GM03348 (cell line): ENCODE measurements around the gene DBP.
"Not testable (repeated sequence)": the region's sequence is repeated elsewhere in the genome, so short reads cannot be mapped to it uniquely, and the experiment has no call there.

Experiments used
- DNase-seq: peaks from one replicate; pipeline ENCODE4 v3.0.0; 2012; ENCODE audit warnings: low spot score

The DBP gene

DNA sequence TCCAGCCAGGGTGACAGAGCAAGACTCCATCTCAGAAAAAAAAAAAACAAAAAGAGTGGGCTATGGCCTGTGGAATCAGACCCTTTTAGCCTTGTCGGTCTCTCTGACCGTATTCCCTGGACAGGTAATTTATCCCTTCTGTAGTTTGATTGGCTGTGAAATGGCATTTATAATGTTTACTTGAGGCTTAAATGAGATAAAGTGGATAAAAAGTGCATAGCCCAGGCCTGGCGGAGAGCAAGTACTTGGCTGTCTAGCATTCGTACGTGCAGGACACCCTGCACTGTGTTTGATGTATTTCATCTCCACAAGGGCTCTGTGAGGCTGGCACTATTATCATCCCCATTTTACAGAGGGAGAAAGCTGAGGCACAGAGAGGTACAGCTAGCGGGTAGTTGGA lies 28.6 kb upstream of the DBP start:
- DNase-seq: no peak

DNA sequence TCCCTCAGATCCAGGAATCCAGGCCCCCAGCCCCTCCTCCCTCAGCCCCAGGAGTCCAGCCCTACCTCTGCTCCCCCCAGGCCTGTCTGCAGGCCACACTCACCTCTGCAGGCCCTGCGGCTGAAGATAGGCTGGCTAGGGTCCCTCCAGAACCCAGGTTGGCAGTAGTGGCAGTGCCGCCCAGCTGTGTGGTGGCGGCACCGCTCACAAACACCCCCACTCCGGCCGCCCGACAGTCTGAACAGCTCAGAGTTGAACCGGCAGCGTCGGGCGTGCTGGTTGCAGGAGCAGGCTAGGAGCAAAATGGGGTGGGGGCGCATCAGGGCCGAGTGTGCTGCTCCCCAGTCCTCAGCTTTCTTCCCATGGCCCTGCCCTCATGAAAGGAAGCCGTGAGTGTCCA lies 27.3 kb upstream of the DBP start:
- no peak for DNase-seq

DNA sequence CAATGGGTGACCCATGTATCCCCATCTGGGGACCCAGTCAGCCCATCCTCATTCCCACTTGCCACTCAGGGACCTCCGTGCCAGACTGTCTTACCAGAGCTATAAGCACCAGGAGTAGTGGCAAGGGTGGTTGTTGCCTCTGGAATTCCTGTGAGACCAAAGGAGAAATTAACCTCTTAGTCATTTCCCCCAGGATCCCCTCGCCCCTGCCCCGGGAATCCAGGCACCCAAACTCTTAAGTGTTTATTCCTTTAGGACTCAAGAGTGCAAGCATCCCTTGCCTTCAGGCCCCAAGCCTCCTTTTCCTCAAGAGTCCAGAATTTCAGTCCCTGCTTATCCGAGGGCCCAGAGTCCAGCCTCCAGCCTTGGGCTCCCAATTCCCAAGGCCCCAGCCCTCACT lies 26.5 kb upstream of the DBP start:
- no peak for DNase-seq

DNA sequence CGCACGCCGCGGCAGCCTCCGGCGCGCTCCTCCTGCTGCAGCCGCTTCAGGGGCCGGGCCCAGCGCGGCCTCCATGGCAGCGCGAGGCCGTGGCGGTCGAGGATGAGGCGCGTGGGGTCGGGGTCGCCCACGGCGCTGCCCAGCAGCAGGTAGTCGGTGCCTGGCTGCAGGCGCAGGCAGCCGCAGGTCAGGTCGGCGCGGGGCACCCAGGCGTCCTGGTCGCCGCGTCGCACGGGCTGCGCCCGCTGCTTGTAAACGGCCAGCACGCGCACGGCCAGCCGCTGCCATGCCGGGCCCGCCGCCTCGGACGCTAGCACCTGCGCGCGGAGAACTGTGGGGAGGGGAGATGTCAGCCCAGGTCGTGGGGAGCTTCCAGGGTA lies 24.5 kb upstream of the DBP start:
- no peak for DNase-seq

DNA sequence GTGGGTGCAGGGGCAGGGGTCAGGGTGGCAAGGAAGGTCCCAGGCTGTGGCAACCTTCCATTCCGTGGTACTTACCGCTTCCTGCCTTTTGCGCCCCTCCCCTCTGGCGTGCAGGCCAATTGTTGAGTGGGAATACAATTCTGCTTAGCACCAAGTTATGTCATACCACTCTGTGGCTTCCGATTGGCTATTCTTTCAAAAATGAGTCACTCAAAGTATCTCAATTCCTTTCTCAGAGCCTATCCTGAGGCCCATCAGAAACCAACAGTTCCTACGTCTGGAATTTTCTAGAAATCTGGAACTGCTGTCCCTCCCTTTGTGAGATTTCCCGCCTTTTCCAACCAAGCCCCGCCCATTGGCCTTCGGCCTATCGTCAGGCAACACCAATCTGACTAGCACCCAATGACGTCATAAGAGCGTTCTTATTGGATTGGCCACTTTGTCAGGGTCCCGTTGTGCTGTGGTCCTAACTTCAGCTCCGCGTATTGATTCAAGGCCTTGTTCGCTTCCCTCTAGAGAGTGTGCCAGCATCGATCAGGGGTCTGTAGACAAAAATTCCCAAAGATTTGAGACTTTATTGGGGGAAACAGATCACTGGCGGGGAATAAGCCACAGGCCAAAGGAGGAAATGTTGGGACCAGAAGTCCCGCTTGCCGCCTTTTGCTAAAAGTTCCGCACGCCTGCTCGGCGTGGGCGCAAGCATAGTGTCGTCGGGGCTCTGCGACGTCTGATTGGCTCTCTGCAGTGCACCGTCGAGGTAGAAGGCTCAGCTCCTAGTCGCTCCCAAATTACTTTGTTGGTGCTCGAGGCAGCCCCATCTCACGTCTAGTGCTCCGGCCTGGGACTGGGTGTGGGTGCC lies 23.9 kb upstream of the DBP start:
- DNase-seq: peak; percentile 92

DNA sequence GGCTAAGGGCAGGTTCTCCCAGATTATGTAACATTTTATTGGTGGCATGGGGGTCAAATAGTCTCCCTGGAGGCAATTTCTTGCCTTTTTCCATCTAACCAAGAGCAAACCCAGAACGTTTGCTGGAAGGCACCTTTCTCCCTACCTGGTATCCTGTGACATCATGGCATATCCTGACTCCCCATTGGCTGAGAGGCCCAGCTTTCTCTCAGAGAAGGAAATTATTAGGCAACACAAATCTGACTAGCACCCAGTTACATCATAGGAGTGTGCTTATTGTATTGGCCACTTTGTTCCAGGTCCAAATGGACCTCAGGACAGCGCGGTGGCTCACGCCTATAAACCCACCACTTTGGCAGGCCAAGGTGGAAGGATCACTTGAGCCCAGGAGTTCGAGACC lies 22.6 kb upstream of the DBP start:
- no peak for DNase-seq

DNA sequence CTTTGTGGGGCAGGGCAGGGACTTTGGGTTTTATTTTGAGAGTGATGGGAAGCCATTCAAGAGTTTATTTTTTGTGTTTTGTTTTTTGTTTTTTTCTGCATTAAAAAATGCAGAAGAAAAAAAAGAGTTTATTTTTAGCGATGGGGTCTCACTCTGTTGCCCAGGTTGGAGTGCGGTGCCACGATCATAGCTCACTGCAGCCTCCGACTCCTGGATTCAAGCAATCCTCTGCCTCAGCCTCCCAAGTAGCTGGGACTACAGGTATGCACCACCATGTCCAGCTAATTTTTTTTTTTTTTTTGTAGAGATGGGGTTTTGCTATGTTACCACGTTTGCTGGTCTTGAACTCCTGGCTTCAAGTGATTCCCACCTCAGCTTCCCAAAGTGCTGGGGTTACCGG lies 21.3 kb upstream of the DBP start:
- no peak for DNase-seq

DNA sequence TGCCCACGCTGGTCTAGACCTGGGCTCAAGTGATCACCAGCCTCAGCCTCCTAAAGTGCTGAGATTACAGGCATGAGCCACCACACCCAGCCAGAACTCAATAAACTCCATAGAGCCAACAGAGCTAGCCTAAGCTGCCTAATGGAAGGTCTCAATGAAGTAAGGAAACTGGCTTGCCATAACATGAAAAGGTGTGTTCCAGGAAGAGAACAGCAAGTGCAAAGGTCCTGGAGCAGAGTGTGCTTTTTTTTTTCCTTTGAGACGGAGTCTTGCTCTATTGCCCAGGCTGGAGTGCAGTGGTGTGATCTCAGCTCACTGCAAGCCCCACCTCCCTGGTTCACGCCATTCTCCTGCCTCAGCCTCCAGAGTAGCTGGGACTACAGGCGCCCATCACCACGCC lies 20.6 kb upstream of the DBP start:
- DNase-seq: not testable (repeated sequence)

DNA sequence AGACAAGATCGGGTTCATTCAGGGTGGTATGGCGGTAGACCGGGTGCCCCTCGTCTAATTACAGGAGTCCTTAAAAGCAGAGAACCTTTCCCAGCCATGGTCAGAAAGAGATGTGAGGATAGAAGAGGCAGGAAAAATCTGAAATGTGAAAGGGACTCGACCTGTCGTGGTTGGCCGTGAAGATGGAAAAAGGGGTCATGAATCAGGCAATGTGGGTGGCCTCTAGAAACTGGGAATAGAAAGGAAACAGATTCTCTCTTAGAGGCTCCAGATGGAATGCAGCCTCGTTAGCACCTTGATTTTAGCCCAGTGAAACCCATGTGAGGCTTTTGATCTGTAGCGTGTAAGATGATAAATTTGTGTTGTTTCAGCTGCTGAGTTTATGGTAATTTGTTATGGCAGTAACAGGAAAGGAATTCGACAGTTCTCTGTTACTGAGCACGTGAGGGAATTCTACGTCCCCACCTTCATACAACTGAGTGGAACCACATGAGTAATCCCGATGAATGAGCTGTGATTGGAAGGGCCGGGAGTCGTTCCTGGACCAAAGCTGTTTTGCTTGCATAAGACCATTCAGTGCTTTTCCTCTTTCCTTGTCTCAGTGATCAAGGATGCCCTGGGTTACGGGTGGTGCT lies 19.8 kb upstream of the DBP start:
- peak; percentile 79 for DNase-seq

DNA sequence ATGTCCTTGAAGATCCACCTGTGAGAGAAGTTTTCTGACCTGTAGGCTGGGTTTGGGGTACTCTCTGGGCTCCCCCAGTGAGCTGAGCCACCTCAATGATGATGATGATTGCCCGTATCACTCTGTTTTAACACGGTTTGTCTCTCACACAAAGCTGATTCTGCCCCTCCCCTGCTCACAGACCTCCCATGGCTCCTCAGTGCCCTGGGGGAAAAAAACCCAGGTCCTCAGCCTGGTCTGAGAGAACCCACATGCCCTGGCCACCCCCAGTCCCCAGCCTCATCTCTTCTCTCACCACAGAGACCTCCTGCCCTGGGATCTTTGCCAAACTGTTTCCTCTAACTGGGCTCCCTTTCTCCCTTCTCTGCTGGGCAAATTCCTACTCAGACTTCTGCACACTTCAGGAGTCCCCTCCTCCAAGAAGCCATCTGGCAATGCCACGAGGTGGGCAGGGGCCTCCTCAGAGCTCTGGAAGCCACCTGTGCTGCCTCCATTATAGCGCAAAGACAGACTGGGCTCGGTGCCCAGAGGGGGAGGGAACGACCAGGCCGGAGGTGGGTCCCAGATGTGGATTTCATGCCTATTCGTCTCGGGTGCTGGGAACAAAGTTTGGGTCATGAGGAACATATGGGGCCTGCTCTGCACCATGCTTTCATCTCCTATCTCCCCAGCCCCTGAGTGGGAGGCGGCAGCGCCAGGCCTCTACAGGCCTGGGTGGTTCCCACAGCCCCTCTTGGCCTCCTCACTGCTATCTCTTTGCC lies 17.3 kb upstream of the DBP start:
- no peak for DNase-seq

DNA sequence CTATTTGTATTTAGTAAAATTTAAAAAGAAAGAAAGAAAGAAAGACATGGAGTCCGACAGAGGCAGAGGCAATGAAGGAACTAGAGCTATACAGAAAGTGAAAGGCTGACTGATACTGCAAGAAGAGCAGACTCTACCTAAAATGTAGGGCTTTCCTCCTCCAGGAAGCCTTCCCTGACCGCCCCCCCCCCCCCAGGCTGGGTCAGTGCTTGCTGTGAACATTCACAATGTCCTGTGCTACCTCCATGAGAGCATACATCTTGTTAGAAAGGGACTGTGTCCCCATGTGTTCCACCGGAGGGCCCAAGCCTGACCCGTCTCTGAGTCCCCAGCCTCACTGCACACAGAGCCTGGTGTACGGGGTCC lies 14.5 kb upstream of the DBP start:
- DNase-seq: no peak

DNA sequence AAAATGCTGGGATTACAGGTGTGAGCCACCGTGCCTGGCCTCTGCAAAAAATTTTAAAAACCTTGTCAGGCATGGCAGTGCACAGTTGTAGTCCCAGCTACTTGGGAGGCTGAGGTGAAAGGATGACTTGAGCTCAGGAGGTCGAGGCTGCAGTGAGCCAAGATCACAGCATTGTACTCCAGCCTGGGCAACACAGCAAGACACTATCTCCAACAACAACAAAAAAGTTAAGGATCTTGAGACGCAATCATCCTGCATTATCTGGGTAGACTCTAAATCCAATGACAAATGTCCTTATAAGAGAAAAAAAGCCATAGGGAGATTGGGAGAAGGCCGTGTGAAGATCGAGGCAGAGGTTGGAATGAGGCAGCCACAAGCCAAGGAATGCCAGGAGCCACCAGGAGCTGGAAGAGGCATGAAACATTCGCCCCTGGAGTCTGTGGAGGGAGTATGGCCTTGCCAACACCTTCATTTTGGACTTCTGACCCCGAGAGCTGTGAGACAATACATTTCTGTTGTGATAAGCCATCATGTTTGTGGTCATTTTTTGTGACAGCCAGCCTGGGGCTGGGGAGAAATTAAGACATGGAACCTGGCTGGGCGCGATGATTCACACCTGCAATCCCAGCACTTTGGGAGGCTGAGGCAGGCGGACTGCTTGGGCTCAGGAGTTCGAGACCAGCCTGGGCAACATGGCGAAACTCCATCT lies 13.9 kb upstream of the DBP start:
- DNase-seq: no peak

DNA sequence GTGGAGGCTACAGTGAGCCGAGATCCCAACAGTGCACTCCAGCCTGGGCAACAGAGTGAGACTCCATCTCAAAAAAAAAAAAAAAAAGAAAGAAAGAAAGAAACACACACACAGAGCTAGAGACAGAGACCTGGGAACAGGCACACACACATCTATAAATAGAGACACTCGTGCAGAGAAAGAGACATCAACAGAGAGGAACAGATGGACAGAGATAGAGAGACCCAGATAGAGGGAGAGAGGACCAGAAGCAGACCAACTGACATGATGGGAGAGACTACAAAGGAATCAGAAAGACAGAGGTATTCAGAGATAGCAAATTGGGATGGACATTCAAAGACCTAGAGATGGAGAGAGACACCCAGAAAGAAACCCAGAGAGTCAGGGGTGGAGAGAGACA lies 11.0 kb upstream of the DBP start:
- DNase-seq: no peak

DNA sequence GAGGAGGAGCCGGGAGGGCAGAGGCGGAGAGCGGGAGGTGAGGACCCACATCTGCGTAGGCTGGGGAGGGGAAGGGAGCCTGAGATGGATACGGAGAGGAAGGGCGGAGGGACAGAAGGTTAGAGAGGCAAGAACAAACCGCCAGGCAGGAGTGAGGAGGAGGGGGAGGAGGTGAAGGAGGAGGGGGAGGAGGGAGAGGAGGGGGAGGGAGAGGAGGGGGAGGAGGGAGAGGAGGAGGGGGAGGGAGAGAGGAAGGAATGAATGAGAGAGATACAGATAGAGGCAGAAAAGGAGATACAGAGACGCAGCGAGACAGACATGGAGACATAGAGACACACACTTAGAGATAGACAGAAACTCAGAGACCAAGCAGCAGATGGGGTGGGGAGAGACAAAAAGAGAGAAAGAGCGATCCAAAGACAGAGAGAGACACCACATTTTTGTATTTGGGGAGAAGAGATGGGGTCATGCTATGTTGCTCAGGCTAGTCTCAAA lies 9.6 kb upstream of the DBP start:
- DNase-seq: no peak

DNA sequence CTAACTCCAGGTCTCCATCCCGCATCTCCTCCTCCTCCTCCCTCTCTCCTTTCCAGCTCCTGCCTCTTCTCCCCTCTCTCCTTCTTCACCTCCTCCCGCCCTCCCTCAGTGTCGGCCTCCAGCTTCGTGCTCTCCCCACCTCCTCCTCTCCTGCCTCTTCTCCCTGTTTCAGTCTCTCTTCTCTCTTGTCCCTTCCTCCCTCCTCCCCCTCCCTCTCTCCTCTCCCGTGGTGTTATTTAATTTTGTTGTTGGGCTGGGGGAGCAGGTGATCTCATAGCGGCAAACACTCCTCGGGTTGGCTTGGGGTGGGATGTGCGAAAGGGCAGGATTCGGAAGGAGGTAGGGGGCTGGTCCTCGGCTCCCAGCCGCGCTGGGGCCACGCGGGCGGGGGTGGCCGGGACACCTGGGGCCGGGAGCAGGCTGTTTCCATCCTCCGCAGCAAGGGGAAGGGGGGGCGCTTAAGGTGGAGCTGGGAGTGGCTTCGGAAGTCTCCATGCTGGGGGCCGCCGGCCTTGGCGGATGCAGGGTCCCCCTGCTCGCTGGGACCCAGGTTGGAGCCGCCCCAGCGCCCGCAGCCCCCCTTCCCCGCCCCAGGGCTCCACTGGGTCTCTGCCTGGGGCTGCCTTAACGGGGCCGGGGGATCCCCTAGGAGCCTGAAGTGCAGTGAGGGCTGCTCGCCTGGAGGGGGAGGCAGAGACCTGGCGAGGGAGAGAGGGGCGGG lies 9.0 kb upstream of the DBP start, which contains the start of gene CA11:
Gene CA11, minus strand, starts transcription at position 187 of the 721 bp plus-strand sequence. CDS start 555 bp downstream, outside the sequence.
- peak; percentile 93 for DNase-seq

DNA sequence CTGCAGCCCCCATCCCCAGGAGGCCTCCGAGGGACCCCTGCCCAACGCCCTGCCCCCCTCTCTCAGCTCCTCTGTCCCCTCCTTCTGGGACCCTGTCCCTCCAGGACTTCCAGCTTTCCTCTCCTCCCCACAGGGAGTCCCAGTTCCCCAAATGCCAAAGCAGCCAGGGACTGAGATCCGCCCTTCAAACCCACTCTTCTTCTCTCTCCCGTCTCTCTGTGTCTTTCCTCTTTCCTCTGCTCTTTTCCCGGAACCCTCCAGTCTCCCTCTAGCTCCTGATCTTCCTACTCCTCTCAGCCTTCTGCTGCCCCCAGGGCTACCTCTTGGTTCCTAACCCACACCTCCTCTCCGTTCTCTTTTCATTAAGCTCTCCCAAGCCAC lies 8.4 kb upstream of the DBP start:
- no peak for DNase-seq

DNA sequence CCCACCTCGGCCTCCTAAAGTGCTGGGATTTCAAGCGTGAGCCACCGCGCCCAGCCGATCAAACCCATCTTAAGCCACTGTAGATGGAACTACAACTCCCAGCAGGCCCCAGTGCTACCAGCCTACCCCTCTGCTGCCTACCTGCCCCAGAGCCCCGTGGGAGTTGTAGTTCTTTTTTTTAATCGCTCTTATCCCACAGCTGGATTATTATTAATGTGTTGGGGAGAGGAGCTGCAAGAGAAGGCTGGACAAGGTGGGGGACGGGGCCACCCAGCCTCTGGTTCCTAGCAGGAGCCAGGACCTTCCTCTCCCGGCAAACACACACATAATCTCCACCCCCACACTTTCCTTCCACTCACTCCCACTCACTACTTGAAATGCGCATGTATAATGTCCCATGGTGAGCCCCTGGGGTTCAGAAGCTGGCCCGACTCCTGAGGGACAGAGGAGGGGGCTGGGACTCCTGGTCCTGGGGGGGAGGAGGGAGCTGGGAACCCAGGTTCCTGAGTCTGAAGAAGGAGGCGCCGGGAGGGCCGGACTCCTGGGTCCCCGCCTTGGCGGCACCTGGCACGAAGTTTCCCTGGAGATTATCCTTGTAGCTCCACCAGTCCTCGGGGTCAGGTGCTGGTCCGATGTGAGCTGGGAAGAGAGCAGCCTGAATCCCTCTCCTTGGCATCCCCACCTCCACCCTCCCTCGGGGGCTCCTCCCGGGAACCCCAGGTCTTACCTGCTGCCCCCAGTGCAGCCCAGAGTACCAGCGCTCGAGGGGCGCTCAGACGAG lies 7.8 kb upstream of the DBP start:
- peak; percentile 71 for DNase-seq

DNA sequence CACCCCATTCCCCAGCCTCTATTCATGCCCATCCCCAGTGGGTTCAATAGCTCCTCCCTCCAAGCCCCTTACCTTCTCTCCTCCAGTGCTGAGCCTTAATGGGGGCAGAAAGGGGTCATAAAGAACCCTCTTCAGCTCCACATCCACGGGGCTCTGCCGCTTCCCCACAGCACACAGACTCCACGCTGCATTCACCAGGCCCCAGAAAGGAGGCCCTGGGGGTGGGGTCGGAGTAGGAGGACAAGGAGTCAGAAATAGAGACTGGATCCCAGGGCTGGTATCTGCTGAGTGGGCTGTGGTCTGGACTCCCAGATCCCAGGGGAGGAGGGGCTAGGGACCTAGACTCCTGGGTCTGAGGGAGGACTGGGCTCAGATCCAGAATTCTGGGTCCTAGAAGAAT lies 7.2 kb upstream of the DBP start:
- no peak for DNase-seq

DNA sequence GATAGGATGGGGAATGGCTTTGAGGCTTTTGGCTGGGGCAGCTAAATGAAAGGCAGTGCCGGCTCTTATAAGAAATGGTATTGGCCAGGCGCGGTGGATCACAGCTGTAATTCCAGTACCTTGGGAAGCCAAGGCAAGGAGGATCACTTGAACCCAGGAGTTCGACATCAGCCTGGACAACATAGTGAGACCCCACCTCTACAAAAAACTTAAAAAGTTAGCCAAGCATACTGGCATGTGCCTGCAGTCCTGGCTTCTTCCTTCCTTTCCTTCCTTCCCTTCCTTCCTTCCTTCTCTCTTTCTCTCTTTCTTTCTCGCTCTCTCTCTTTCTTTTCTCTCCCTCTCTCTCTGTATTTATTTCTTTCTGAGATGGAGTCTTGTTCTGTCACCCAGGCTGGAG lies 5.7 kb upstream of the DBP start:
- no peak for DNase-seq

DNA sequence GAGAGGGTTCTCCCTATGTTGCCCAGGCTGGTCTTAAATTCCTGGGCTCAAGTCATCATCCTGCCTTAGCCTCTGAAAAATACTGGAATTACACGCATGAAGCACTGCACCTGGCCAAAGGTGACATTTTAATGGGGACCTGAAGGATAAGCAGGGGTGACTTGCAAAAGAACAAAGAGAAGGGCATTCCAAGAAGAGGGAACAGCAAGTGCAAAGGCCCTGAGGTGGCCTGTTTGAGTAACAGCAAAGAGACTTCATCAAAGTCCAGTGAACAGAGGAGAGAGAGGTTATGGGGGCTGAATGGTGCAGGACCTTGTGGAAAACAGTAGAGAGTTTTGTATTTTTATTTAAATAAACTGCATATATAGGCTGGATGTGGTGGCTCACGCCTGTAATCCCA lies 4.7 kb upstream of the DBP start:
- no peak for DNase-seq
